Uterus (tissue), 4 donors: Measurements from ENCODE around the gene SLC5A5. TPM values are rescaled to one million over a fixed set of nuclear protein-coding genes. Genes with fewer than 3 reads are reported as not detected.

ENCODE experiments used
- DNase-seq, 2 donors: peaks; one replicate each; pipeline ENCODE4 v3.0.0-alpha.2; 2019 to 2020
- H3K27ac ChIP-seq, 2 donors: fragments of 200-600 bp; sonication (generic); 1 replicate in 1 of 2; 2 replicates in 1 of 2; pipeline ENCODE4 v1.5.1; 2016 to 2018
- H3K27me3 ChIP-seq, 2 donors: fragments of 200-600 bp; sonication (generic); one replicate each; pipeline ENCODE4 v1.5.1; 2018 to 2019; ENCODE audit warnings: control low read depth in 1 of 2
- H3K36me3 ChIP-seq, 2 donors: fragments of 200-600 bp; sonication (generic); one replicate each; pipeline ENCODE4 v1.5.1; 2019; ENCODE audit warnings: control low read depth in 1 of 2
- H3K4me1 ChIP-seq, 2 donors: fragments of 200-600 bp; sonication (generic); one replicate each; pipeline ENCODE4 v1.5.1; 2018 to 2019; ENCODE audit warnings: control low read depth in 1 of 2
- H3K4me3 ChIP-seq, 2 donors: fragments of 200-600 bp; sonication (generic); 1 replicate in 1 of 2; 2 replicates in 1 of 2; pipeline ENCODE4 v1.5.1; 2018 to 2019; ENCODE audit warnings: mild to moderate bottlenecking in 1 of 2
- H3K9me3 ChIP-seq, 2 donors: fragments of 200-600 bp; sonication (generic); one replicate each; pipeline ENCODE4 v1.5.1; 2019; ENCODE audit warnings: control low read depth in 1 of 2
- CTCF ChIP-seq, 4 experiments: fragments of 200-600 bp in 2 of 4; fragments of 450-650 bp in 2 of 4; sonication (generic) in 2 of 4; IDR thresholded peaks; one replicate each; pipeline ENCODE4 v1.5.1; 2016 to 2019; ENCODE audit warnings: antibody characterized with exemption in 4 of 4, mild to moderate bottlenecking in 2 of 4, moderate library complexity in 1 of 4
- POLR2A ChIP-seq, 2 donors: fragments of 450-650 bp; IDR thresholded peaks; one replicate each; pipeline ENCODE4 v1.6.1; 2016; ENCODE audit warnings: antibody characterized with exemption in 2 of 2, mild to moderate bottlenecking in 1 of 2, moderate library complexity in 1 of 2
- intact Hi-C: fragments of 100-400 bp; cut with DNase I; formaldehyde crosslinking; loops from one replicate; pipeline ENCODE4 v1.15.1; 2023; ENCODE audit warnings: low total_unique reads
- total RNA-seq, 4 donors: library from RNA; depleted of rRNA in 3 of 4; stranded (reverse); fragments of >200 nt in 3 of 4; gene quantifications; one replicate each; pipeline versions ENCODE4 v1.1.0 to v1.2.4, GENCODE V29; 2014 to 2023
- donor health status: DM: yes; HTN: yes; CAD: no.

Gene SLC5A5
- total RNA-seq, 4 donors from 2014 or later: not detected

GRCh38 chr19:17831419-17831888 is 40.3 kb upstream of the SLC5A5 start:
- no peaks in the 10 kb centered on the region for H3K27me3 ChIP-seq
- no peak overlapping the region for H3K27ac ChIP-seq
- no peaks in the 10 kb centered on the region for H3K36me3 ChIP-seq
- DNase-seq: no peak
- intact Hi-C loops: no loop called here
- H3K4me3 ChIP-seq: peak overlapping the region in 1 of 2 donors; percentile 23
- no peaks in the 10 kb centered on the region for H3K4me1 ChIP-seq
- TF ChIP-seq CTCF (IDR thresholded peaks at IDR 0.05): no peak
- no peak for TF ChIP-seq POLR2A (IDR thresholded peaks at IDR 0.05)
- no peaks in the 10 kb centered on the region for H3K9me3 ChIP-seq

GRCh38 chr19:17832443-17833208 is 39.1 kb upstream of the SLC5A5 start:
- no peaks in the 10 kb centered on the region for H3K27me3 ChIP-seq
- no peaks in the 10 kb centered on the region for H3K4me1 ChIP-seq
- H3K4me3 ChIP-seq: no peak overlapping the region
- no peak overlapping the region for H3K27ac ChIP-seq
- no peaks in the 10 kb centered on the region for H3K36me3 ChIP-seq
- DNase-seq: no peak
- TF ChIP-seq CTCF (IDR thresholded peaks at IDR 0.05): no peak
- TF ChIP-seq POLR2A (IDR thresholded peaks at IDR 0.05): no peak
- H3K9me3 ChIP-seq: no peaks in the 10 kb centered on the region
- intact Hi-C loops: no loop called here

GRCh38 chr19:17834350-17835181 is 37.2 kb upstream of the SLC5A5 start:
- no peaks in the 10 kb centered on the region for H3K4me1 ChIP-seq
- H3K27me3 ChIP-seq: no peaks in the 10 kb centered on the region
- H3K27ac ChIP-seq: no peak overlapping the region

GRCh38 chr19:17835182-17836006 is 36.4 kb upstream of the SLC5A5 start:
- intact Hi-C loops: no loop called here
- Histone ChIP-seq H3K4me1 (no peaks in the 10 kb centered on the region), H3K27ac (no peak overlapping the region), H3K27me3 (no peaks in the 10 kb centered on the region), H3K9me3 (no peaks in the 10 kb centered on the region), H3K36me3 (no peaks in the 10 kb centered on the region), H3K4me3 (no peak overlapping the region)
- DNase-seq: no peak
- no peak for TF ChIP-seq CTCF (IDR thresholded peaks at IDR 0.05)

More at GRCh38 chr19:17834350-17835181, 37.2 kb upstream of the SLC5A5 start:
- no peak for TF ChIP-seq CTCF (IDR thresholded peaks at IDR 0.05)
- no peak for TF ChIP-seq POLR2A (IDR thresholded peaks at IDR 0.05)
- no peak overlapping the region for H3K4me3 ChIP-seq
- DNase-seq: no peak
- no peaks in the 10 kb centered on the region for H3K36me3 ChIP-seq
- H3K9me3 ChIP-seq: no peaks in the 10 kb centered on the region
- intact Hi-C loops: no loop called here
